Astrocyte (in vitro differentiated cells and primary cell): ENCODE results near the gene ARL17A.
"Not testable (repeated sequence)": the region's sequence is repeated elsewhere in the genome, so short reads cannot be mapped to it uniquely, and the experiment has no call there.

ENCODE experiments used
- CTCF ChIP-seq: IDR thresholded peaks from 2 replicates; pipeline ENCODE4 v1.5.1; 2011; ENCODE audit warnings: low read depth, mild to moderate bottlenecking, inconsistent platforms, low read length, moderate library complexity; ENCODE audit not compliant: insufficient read depth
- EZH2 ChIP-seq: IDR thresholded peaks from 2 replicates; pipeline ENCODE4 v1.6.1; 2012; ENCODE audit warnings: mild to moderate bottlenecking, low read length, inconsistent platforms; ENCODE audit not compliant: insufficient read depth

- not testable (repeated sequence) for TF ChIP-seq CTCF, EZH2
Observed at GRCh38 chr17:46623790-46624189, 44.3 kb upstream of the ARL17A start.
